Osteoblast (primary cell): ENCODE data around the gene TIAM2. TPM values are rescaled to one million over a fixed set of nuclear protein-coding genes. Genes with fewer than 3 reads are reported as not detected.

Source experiments
- DNase-seq: peaks from one replicate; pipeline ENCODE4 v3.0.0; 2011; ENCODE audit warnings: low spot score, mixed read lengths; ENCODE audit not compliant: insufficient read length; ENCODE audit errors: missing footprints
- H2AFZ ChIP-seq: 2 replicates; pipeline ENCODE4 v1.6.0; 2011; ENCODE audit warnings: mild to moderate bottlenecking, low read length
- H3K27ac ChIP-seq: 2 replicates; pipeline ENCODE4 v1.5.1; 2011; ENCODE audit warnings: mild to moderate bottlenecking, low read depth, low read length, moderate library complexity
- H3K27me3 ChIP-seq: 2 replicates; pipeline ENCODE4 v1.6.0; 2012; ENCODE audit warnings: mild to moderate bottlenecking, control low read depth, inconsistent platforms, low read length, moderate library complexity; ENCODE audit not compliant: insufficient read depth
- H3K36me3 ChIP-seq: 2 replicates; pipeline ENCODE4 v1.5.1; 2011; ENCODE audit warnings: mild to moderate bottlenecking, low read length, control low read depth, moderate library complexity; ENCODE audit not compliant: insufficient read depth
- H3K4me1 ChIP-seq: 2 replicates; pipeline ENCODE4 v1.5.1; 2011; ENCODE audit warnings: mild to moderate bottlenecking, low read length, control low read depth, moderate library complexity; ENCODE audit not compliant: insufficient read depth
- H3K4me2 ChIP-seq: 2 replicates; pipeline ENCODE4 v1.6.0; 2011; ENCODE audit warnings: mild to moderate bottlenecking, low read length; ENCODE audit not compliant: insufficient read depth
- H3K4me3 ChIP-seq: fragments of 200-600 bp; sonication (generic); 3 replicates; pipeline ENCODE4 v1.5.1; 2012; ENCODE audit warnings: mild to moderate bottlenecking, low read length, inconsistent platforms; ENCODE audit not compliant: insufficient read depth
- H3K79me2 ChIP-seq: 2 replicates; pipeline ENCODE4 v1.6.0; 2012; ENCODE audit warnings: mild to moderate bottlenecking, low read length, control low read depth, inconsistent platforms; ENCODE audit not compliant: insufficient read depth
- H3K9me3 ChIP-seq: 2 replicates; pipeline ENCODE4 v1.5.1; 2011; ENCODE audit warnings: low read depth, low read length, control low read depth
- H4K20me1 ChIP-seq: 2 replicates; pipeline ENCODE4 v1.6.0; 2012; ENCODE audit warnings: mild to moderate bottlenecking, low read length, control low read depth; ENCODE audit not compliant: insufficient read depth
- CTCF ChIP-seq: IDR thresholded peaks from 2 replicates; pipeline ENCODE4 v1.5.1; 2011; ENCODE audit warnings: mild to moderate bottlenecking, low read depth, low read length, moderate library complexity; ENCODE audit errors: extremely low read depth
- total RNA-seq: library from RNA; depleted of rRNA; stranded (reverse); fragments of >200 nt; gene quantifications from 2 replicates; pipeline ENCODE4 v1.2.3, GENCODE V29; 2012

TIAM2 gene
- total RNA-seq, 1 donor, result 31.8 TPM

- Histone ChIP-seq H3K27me3 (no peaks in the 10 kb centered on the region), H3K4me1 (peaks cover 37% of the 10 kb centered on the region), H3K79me2 (peaks cover 4% of the 10 kb centered on the region), H3K36me3 (peaks cover 15% of the 10 kb centered on the region), H3K9me3 (no peaks in the 10 kb centered on the region), H3K27ac (peak overlapping the region; percentile 69), H3K4me2 (no peak overlapping the region), H4K20me1 (no peaks in the 10 kb centered on the region), H3K4me3 (no peak overlapping the region), H2AFZ (peak overlapping the region; percentile 33)
- TF ChIP-seq CTCF, result no peak
- peak; percentile 18 for DNase-seq
Measured at GRCh38 chr6:155187106-155187505, 192.0 kb downstream of the TIAM2 start.

- peak; percentile 62 for DNase-seq
- peak overlapping the region; percentile 76 for H3K4me2 ChIP-seq
- peak overlapping the region; percentile 87 for H3K27ac ChIP-seq
- H2AFZ ChIP-seq, result peak overlapping the region; percentile 16
- no peak for TF ChIP-seq CTCF
- peaks cover 4% of the 10 kb centered on the region for H3K79me2 ChIP-seq
- H3K36me3 ChIP-seq, result peaks cover 13% of the 10 kb centered on the region
- H4K20me1 ChIP-seq, result no peaks in the 10 kb centered on the region
- no peaks in the 10 kb centered on the region for H3K27me3 ChIP-seq
- H3K9me3 ChIP-seq, result no peaks in the 10 kb centered on the region
- peaks cover 37% of the 10 kb centered on the region for H3K4me1 ChIP-seq
- peak overlapping the region; percentile 21 for H3K4me3 ChIP-seq
Measured at GRCh38 chr6:155187994-155188706, 193.0 kb downstream of the TIAM2 start.

DNA sequence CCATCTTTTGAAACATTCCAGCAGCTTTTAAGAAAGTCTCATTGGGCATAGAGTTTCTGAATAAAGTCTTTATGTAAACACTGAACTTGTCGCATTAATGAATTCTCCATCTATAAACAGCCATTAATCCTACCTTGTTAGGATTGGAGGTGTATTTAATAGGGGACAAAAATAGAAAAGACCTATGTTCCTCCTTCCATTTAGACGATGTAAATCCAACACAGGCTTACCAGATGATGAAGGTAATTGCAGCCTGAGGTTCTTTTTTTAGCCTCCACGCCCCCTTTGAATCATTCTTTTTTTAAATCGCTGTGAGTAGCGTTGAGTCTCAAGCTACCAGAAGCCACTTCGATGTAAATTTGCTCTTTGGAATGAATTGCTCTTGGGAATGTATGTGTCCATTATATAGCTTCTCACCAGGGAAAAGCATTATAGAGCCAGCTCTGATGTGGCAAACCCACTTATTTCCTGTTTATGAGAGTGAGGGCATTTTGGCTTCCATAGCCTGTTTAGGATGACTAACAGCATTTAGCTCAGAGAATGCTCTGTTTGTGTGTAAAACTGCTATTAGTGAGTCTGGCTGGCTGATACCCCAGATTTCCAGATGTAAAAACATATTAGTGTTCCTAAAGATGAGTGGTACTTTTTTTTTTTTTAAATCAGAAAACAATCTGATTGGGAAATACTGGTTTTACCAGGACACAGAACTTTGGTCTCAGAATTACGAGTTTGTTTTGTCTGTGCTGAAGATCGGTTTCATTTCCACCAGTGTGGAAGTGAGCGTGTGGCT, 193.8 kb downstream of the TIAM2 start:
- Histone ChIP-seq H3K9me3 (no peaks in the 10 kb centered on the region), H2AFZ (peak overlapping the region; percentile 16), H3K36me3 (peaks cover 9% of the 10 kb centered on the region), H3K4me3 (peak overlapping the region; percentile 21), H3K4me2 (peak overlapping the region; percentile 76), H4K20me1 (no peaks in the 10 kb centered on the region), H3K4me1 (peaks cover 37% of the 10 kb centered on the region), H3K79me2 (peaks cover 4% of the 10 kb centered on the region), H3K27me3 (no peaks in the 10 kb centered on the region), H3K27ac (peak overlapping the region; percentile 87)
- peak; percentile 80 for DNase-seq
- TF ChIP-seq CTCF, result no peak

GRCh38 chr6:155190677-155191076, 195.6 kb downstream of the TIAM2 start:
- Histone ChIP-seq H3K36me3 (peaks cover 4% of the 10 kb centered on the region), H3K4me1 (peaks cover 34% of the 10 kb centered on the region), H2AFZ (no peak overlapping the region), H3K4me3 (no peak overlapping the region), H3K27ac (no peak overlapping the region), H3K9me3 (no peaks in the 10 kb centered on the region), H3K79me2 (peaks cover 4% of the 10 kb centered on the region), H3K27me3 (no peaks in the 10 kb centered on the region), H3K4me2 (no peak overlapping the region), H4K20me1 (no peaks in the 10 kb centered on the region)
- no peak for DNase-seq
- no peak for TF ChIP-seq CTCF
